ENCODE data around the gene IFIH1.

IFIH1 gene

DNA sequence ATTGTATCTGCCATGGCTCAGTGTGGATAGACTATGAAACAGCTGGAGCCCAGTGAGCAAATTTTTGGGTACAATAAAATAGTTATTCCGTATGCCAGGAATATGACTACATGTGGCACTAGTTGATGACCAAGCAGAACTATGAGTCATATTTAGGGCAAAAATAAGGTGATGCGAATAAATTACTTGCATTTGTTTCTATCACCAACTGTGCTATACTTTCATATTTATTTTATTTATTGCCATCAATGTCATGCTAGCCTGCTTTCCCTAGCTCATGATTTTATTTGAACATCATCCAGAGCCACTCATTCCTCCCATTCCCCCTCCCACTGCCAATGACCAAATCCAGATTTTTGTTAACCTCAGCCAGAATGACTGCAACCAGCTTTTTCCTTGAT lies 61.9 kb downstream of the IFIH1 start:
- no peak for DNase-seq

DNA sequence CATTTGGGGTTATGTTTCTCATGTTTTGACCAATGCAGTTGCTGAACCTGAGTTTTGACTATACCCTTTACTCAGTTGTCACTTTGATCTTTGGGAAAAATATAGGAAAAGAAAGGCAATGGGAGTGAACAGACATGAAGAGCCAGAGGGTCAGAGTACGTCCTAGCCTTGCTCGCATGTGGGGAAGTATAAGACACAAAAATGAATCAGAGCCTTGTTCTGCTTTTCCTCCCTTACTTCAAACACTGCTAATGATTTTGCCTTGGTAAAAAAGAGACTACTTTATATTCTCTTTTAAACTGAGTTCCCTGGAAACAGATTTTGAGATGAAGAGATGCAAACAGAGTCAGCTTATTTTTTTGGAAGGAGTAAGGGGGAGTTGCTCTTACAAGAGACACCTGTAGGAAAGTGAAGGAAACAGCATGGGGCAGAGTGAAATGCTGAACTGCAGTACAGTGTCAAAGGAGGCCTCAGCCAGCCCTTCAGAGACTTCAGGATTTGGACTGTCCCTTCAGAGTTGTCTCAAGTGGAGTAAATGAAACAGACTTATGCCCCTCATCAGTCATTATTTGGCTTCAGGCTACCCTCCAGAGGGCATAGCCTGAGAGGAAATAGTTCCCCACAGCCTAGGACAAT lies 64.1 kb downstream of the IFIH1 start:
- DNase-seq: no peak

DNA sequence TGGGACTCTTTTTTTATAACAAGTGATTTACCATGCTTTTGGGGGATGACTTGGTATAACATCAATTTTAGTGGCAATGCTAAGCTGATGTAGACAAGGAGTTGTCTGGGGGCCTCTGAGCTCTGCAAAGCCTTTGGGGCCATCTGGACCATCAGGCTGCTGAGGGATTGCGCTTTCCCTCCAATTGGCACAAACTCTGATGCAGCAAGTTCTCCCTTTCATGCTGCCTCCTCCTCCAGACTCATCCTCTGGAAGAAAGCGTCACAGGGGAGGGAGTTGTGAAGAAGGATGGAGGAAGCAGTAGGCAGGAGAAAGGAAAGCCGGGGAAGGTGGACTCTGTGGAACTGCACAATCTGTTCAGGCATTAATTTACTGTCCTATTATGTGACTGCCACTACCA lies 65.0 kb downstream of the IFIH1 start:
- DNase-seq: no peak

GRCh38 chr2:162252153-162252552 lies 66.3 kb downstream of the IFIH1 start:
- DNase-seq: no peak

DNA sequence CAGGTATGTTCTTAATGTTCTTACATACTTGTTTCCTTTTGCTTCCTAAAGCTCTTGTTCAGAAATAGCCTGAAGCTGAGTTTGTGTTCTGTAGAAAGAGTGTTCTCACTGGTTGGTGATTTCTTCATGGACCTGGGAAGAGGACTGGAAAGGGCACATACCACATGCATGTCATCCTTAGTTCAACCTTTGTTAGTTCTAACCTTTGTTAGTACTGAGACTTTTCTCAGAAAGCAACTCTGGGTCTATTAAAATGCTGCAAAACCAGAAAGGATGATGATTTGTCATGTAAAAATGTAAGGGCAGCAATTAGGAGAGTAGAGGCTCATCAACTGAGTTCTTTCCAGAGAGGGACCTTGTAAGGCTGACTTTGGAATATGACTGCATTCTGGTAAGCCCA lies 72.7 kb downstream of the IFIH1 start:
- no peak for DNase-seq

- DNase-seq: no peak
These were observed 73.4 kb downstream of the IFIH1 start for GRCh38 chr2:162245061-162245460.

- no peak for DNase-seq
These were observed 73.9 kb downstream of the IFIH1 start for GRCh38 chr2:162244541-162245031.

GRCh38 chr2:162243715-162244114 lies 74.8 kb downstream of the IFIH1 start:
- no peak for DNase-seq

GRCh38 chr2:162243294-162243693 lies 75.2 kb downstream of the IFIH1 start, which contains the start of gene FAP:
Gene FAP, minus strand, starts transcription at chr2:162243445. Its CDS starts 118 bp downstream, at chr2:162243327.
- no peak for DNase-seq

DNA sequence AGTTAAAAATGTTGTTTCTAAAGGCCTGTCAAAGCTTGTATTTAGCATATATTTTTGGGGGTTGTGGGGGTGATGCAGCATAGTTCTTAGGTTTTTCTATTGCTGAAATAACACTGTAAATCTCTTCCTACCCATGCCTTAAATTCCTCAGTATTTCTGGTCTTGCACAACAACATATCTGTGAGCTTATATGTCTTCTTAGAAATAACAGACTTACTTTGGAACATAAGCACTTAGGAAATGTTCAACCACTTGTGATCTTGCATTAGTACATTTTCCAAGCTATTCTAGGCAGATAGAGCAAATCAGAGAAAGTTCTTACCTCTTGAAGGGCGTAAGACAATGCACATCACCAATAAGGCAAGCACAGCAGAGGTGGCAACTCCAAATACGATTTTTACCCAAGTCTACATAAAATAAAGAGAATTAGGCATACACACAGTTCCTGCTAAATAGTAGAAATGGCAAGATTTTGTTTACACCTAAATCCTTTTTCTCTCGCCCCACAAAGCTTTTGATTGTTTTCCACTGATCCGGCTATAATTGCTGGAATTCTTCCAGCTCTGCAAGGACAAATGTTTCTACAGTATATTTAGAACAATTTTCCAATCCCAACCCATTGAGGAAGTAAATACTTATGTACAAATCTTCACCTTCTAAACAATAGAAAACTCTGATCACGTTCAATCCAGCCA lies 75.8 kb downstream of the IFIH1 start:
- DNase-seq: no peak

DNA sequence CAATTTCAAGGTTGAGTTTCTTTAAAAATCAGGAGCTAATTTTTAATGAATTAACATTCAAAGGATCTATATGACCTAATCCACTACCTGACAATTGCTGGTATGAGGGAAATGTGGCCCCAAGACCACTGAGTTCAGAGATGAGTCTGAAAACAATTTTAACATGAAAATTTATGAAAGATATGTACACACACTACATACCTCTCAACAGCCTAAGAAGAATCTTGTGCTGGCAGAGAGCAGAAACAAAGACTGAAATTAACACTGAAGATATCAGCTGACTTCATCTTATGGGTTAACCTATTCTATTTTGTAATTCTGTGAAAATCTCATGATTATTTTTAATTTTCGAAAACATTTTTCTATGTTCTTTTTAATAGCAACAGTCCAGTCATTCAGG lies 76.9 kb downstream of the IFIH1 start:
- DNase-seq: no peak

DNA sequence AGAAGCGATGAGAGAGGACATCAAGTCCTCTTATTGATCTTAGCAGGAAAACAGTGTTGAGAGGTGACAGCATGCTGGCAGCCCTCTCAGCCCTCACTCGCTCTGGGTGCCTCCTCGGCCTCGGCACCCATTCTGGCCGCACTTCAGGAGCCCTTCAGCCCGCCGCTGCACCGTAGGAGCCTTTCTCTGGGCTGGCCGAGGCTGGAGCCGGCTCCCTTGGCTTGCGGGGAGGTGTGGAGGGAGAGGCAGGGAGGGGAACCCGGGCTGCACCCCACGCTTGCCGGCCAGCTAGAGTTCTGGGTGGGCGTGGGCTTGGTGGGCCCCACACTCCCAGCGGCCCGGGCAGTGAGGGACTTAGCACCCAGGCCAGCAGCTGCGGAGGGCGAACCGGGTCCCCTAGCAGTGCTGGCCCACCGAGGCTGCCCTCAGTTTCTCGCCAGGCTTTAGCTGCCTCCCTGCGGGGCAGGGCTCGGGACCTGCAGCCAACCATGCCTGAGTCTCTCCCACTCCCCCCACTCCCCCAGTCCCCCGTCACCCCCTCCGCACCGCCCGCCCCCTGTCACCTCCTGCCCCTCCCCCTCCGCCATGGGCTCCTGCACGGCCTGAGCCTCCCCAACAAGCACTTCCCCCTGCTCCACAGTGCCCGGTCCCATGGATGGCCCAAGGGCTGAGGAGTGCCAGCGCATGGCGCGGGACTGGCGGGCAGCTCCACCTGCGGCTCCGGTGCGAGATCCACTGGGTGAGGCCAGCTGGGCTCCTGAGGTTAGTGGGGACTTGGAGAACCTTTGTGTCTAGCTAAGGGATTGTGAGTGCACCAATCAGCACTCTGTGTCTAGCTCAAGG lies 83.6 kb downstream of the IFIH1 start:
- DNase-seq: peak; percentile 13

- DNase-seq: no peak
These were observed 85.3 kb downstream of the IFIH1 start for GRCh38 chr2:162233197-162233596.

GRCh38 chr2:162232671-162233070 lies 85.8 kb downstream of the IFIH1 start:
- no peak for DNase-seq

- DNase-seq: no peak
These were observed 86.5 kb downstream of the IFIH1 start for GRCh38 chr2:162232027-162232426.

- DNase-seq: no peak
These were observed 87.7 kb downstream of the IFIH1 start for GRCh38 chr2:162230761-162231160.

DNA sequence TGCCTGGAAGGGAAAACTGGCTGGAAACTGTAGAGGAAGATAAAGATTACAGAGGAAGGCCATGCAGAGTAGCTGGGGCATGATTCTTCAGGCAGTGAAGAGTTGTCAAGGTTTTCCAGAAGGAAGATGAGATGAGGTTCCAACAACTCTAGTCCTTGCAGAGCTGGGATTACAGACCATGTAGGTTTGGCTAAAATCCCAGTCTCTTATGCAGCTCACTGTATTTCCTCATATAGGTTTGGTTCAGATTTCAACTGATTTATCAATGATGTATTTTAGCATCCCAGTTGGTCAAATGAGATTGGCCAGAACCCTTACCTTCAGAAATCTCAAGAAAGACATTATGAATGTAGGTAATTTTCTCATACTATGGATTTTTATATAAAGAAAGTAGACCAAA lies 91.6 kb downstream of the IFIH1 start:
- DNase-seq: no peak

DNA sequence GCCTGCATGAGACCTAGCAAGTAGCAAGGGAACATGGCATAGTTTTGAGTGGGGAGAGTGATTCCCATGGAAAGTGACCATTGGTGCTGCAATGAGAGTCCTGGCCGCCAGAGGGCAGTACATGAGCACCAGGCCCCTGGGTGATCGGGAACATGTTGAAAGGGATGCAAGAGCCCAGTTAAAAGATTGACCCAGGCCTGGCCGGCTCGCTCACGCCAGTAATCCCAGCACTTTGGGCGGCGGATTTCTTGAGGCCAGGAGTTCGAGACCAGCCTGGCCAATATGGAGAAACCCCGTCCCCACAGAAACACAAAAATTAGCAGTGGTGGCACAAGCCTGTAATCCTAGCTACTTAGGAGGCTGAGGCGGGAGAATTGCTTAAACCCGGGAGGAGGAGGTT lies 97.4 kb downstream of the IFIH1 start:
- DNase-seq: peak; percentile 11

DNA sequence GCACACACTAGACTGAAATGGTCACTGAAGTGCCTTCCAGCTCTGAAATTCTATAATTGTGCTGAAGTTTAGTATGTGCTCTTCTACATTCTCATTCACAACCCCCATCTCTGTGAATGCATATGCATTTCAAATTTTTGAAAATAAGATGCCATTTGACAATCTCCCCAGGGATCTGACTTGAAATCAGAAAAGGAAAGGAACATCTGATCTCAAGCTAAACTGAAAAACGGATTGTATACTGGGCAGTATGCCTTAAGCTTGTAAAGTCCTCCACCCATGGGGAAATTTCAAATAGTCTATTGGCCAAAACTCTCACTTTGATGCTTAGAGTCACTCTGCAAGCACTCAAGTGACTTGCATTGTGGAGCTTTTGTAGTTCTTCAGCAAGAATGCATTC lies 98.1 kb downstream of the IFIH1 start:
- DNase-seq: no peak

GRCh38 chr2:162219426-162219825 lies 99.1 kb downstream of the IFIH1 start:
- no peak for DNase-seq

DNA sequence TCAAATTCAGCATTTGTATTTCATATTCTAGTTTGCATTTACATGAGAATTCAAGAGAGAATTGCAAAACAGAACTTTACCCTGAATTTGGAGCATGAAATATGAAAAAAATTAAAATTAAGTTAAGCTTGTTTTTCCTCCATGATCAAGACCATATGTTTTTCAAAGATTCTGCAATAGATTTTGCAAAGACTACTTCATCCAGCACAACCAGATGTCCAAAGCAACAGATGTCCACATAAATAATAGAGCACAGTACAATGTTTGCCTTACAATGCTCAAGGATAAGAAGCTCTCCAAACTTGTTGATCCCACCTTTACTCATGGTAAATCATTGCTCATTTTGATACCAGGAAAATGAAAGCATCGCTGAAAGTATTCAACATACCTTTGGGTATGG lies 100.9 kb downstream of the IFIH1 start:
- DNase-seq: no peak

All from activated gamma-delta T cell (primary cell).